GM18507 (cell line): ENCODE measurements around the gene TTC13.

Source experiments
- DNase-seq: peaks from one replicate; pipeline ENCODE4 v3.0.0; 2011; ENCODE audit warnings: low read depth; ENCODE audit not compliant: insufficient read length; ENCODE audit errors: extremely low spot score
- FAIRE-seq: peaks from 2 replicates; lab custom pipeline; 2011; peaks lifted over from hg19 to GRCh38; lab: Jason Lieb, UNC

Gene TTC13

DNA sequence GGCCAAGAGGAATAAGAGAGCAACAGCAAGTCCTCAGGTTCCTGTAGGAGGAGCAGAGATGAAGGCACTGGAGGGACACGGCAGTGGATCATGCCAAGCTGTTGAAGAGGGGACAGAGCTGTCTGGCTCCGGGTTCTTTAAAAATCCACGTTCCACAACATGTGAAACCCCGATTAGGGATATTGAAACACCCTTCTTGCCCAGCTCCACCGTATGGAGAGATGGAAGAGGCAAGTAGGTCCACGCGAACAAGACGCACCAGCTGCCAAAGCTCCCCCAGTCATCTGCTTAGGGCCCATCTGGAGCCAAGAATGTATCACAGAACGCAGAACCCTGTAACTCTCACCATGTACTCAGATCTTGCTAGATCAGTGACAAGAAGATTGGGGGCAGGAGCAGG lies 114.2 kb downstream of the TTC13 start:
- no peak for FAIRE-seq
- no peak for DNase-seq

GRCh38 chr1:230863449-230863848 lies 115.2 kb downstream of the TTC13 start:
- FAIRE-seq: no peak

DNA sequence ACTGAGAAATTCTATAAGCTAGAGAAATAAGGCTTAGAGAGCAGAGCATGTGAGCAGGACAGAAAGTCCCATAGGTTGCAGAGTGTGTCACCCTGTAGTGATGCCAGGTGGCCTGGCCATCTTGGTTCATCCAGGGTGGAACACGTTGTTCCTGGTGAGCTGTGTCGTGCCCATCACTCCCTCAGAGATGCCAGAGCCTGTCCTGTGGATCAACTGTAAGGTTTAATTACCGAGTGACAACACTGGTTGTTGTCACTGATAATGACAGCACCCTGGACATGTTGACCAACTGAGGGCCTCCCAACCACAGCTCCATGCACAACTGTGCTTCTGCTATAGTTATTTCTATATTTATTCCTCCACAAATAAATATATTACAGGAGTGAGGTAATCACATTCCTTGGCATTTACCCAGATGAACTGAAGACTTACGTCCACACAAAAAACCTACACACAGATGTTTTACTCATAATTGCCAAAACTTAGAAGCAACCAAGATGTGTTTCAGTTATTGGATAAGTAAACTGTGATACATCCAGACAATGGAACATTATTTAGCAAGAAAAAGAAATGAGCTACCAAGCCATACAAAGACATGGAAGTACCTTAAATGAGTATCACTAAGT lies 116.6 kb downstream of the TTC13 start:
- FAIRE-seq (no peak), DNase-seq (no peak)

More at GRCh38 chr1:230863449-230863848, 115.2 kb downstream of the TTC13 start:
- DNase-seq: no peak

DNA sequence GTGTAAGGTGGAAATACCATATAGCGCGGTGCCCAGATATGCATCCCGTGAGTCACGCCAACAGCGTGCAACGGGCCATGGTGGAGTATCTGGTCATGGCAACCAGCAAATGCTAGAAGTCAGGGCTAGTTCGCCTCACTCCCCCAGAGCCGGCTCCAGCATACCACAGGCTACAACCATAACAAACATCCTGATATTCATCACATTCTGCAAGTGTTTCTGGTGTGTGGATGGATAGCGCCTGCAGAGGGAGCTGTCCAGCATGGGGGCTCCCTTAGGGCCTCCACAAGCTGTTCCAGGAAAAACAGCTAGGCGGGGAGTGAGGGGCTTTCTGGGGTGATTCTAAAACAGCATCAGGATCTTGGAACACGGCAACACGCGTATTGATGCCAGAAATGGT lies 117.2 kb downstream of the TTC13 start:
- no peak for FAIRE-seq
- no peak for DNase-seq

DNA sequence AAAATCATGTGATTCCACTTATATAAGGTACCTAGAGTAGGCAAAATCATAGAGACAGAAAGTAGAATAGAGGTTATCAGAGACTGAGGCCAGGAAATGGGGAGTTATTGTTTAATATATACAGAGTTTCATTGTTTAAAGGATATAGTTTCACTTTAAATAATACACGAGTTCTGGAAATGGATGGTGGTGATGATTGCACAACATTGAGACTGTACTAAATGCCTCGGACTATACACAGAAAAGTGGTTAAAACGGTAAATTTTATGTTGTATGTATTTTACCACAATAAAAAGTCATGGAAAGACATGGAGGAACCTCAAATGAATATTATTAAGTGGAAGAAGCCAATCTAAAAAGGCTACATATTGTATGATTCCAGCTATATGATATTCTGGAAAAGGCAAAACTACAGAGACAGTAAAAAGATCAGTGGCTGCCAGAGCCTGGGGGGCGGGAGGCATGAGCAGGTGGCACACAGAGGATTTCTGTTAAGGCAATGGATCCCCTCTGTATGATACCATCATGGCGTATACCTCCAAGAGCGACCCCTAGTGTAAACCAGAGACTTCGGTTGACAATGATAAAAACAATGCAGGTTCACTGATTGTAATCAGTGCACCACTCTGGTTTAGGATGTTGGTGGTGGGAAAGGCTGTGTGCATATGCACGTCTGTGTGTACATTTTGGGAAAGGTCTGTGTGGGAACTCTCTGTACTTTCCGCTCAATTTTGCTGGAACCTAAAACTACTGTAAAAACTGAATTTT lies 117.9 kb downstream of the TTC13 start:
- FAIRE-seq: no peak
- no peak for DNase-seq

GRCh38 chr1:230858918-230859729 lies 119.5 kb downstream of the TTC13 start:
- FAIRE-seq (no peak), DNase-seq (no peak)

GRCh38 chr1:230858236-230858820 lies 120.3 kb downstream of the TTC13 start:
- FAIRE-seq (no peak), DNase-seq (no peak)

DNA sequence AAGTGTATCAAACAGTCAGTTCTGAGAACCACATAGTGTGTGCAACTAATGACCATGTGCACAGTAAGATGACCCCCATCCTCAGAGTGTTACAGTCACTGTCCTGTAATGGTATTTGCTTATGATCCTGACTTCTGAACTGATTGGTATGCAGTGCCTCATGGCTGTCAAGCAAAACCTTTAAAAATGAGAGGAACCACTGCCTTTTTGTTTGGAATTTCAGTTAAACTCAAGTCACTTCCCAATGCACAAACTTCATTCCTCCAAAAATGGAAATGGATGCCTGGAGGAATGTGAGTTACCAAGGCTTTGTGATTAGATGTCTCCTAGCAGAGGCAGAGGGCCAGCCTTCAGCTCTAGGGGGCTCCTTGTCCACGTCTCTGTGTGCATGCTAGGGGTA lies 120.8 kb downstream of the TTC13 start:
- FAIRE-seq (no peak), DNase-seq (no peak)

GRCh38 chr1:230857077-230857476 lies 121.6 kb downstream of the TTC13 start:
- FAIRE-seq (no peak), DNase-seq (no peak)
